B cell (primary cell): ENCODE measurements around the gene PLEKHM3. TPM values are rescaled to one million over a fixed set of nuclear protein-coding genes. Genes with fewer than 3 reads are reported as not detected.

Experiments
- ATAC-seq: fragments of 200-7000 bp; cut with Tn5 transposase; one replicate; pipeline ENCODE4 v1.10.0; 2021; ENCODE audit warnings: low read depth, mild to moderate bottlenecking, moderate number of reproducible peaks, moderate library complexity
- CTCF ChIA-PET: fragments of 350-600 bp; sonication (Branson Sonifier 250); formaldehyde crosslinking; loops from one replicate; lab custom pipeline; 2021; ENCODE audit warnings: antibody characterized with exemption, inconsistent platforms; lab: Charles Lee
- POLR2A ChIA-PET: fragments of 350-600 bp; sonication (Branson Sonifier 250); formaldehyde crosslinking; loops from one replicate; lab custom pipeline; 2021; ENCODE audit warnings: antibody characterized with exemption; lab: Charles Lee
- DNase-seq: peaks from one replicate; pipeline ENCODE4 v3.0.0; 2013
- H2AFZ ChIP-seq: 2 replicates; pipeline ENCODE4 v1.6.1; 2012; ENCODE audit warnings: mild to moderate bottlenecking, low read depth, low read length; ENCODE audit not compliant: insufficient read depth, poor library complexity, severe bottlenecking
- H3K27ac ChIP-seq, 2 donors: 1 replicate in 1 of 2; 2 replicates in 1 of 2; pipeline ENCODE4 v1.5.1; 2012 to 2013; ENCODE audit warnings: low read length in 2 of 2, mild to moderate bottlenecking in 2 of 2, moderate library complexity in 1 of 2
- H3K27me3 ChIP-seq, 4 experiments: fragments of 200-600 bp in 1 of 4; sonication (generic) in 1 of 4; replicated peaks in 1 of 4; 1 replicate in 2 of 4; 2 replicates in 2 of 4; pipeline versions ENCODE4 v1.6.1 to v1.7.0; 2013 to 2016; ENCODE audit warnings: low read length in 3 of 4, mild to moderate bottlenecking in 2 of 4, mixed read lengths in 1 of 4, moderate library complexity in 1 of 4; ENCODE audit not compliant: insufficient read depth in 4 of 4, control insufficient read depth in 3 of 4; ENCODE audit errors: control extremely low read depth in 1 of 4
- H3K36me3 ChIP-seq, 2 experiments: replicated peaks in 1 of 2; 1 replicate in 1 of 2; 2 replicates in 1 of 2; pipeline versions ENCODE4 v1.6.1 to v1.7.1; 2013; ENCODE audit warnings: low read length in 1 of 2; ENCODE audit not compliant: insufficient read depth in 2 of 2, control insufficient read depth in 1 of 2; ENCODE audit errors: control extremely low read depth in 1 of 2, extremely low read depth in 1 of 2
- H3K4me1 ChIP-seq, 2 donors: fragments of 200-600 bp in 1 of 2; sonication (generic) in 1 of 2; 1 replicate in 1 of 2; 2 replicates in 1 of 2; pipeline versions ENCODE4 v1.5.1 to v1.6.1; 2013 to 2017; ENCODE audit warnings: low read length in 2 of 2; ENCODE audit not compliant: control insufficient read depth in 2 of 2, insufficient read depth in 2 of 2
- H3K4me2 ChIP-seq: replicated peaks from 2 replicates; pipeline ENCODE3; 2012; ENCODE audit warnings: mild to moderate bottlenecking, low read depth, low read length; ENCODE audit not compliant: poor library complexity, severe bottlenecking
- H3K4me3 ChIP-seq, 5 experiments: fragments of 200-600 bp in 1 of 5; sonication (generic) in 1 of 5; 1 replicate in 3 of 5; 2 replicates in 2 of 5; pipeline versions ENCODE4 v1.5.1 to v1.7.0; 2011 to 2016; ENCODE audit warnings: low read length in 4 of 5, mild to moderate bottlenecking in 4 of 5, low read depth in 2 of 5, control low read depth in 1 of 5, moderate library complexity in 1 of 5; ENCODE audit not compliant: insufficient read depth in 1 of 5; ENCODE audit errors: control extremely low read depth in 1 of 5, extremely low read depth in 1 of 5
- H3K79me2 ChIP-seq: fragments of 200-600 bp; sonication (generic); one replicate; pipeline ENCODE4 v1.6.0; 2016; ENCODE audit warnings: low read length; ENCODE audit not compliant: control insufficient read depth, insufficient read depth
- H3K9ac ChIP-seq: fragments of 200-600 bp; sonication (generic); 2 replicates; pipeline ENCODE4 v1.6.1; 2017; ENCODE audit warnings: mild to moderate bottlenecking, low read length, moderate library complexity
- H3K9me3 ChIP-seq, 3 donors: one replicate each; pipeline versions ENCODE4 v1.6.1 to v1.7.1; 2013; ENCODE audit warnings: low read length in 2 of 3; ENCODE audit not compliant: control insufficient read depth in 2 of 3, insufficient read depth in 1 of 3; ENCODE audit errors: control extremely low read depth in 1 of 3
- H4K20me1 ChIP-seq: 2 replicates; pipeline ENCODE4 v1.6.0; 2012; ENCODE audit warnings: mild to moderate bottlenecking, low read length; ENCODE audit not compliant: insufficient read depth, control insufficient read depth, poor library complexity, severe bottlenecking
- H3K27ac Mint-ChIP-seq: one replicate; pipeline ENCODE4 v1.8.0; 2021; ENCODE audit warnings: mixed read lengths
- H3K27me3 Mint-ChIP-seq: one replicate; pipeline ENCODE4 v1.8.0; 2021; ENCODE audit warnings: mixed read lengths
- H3K4me1 Mint-ChIP-seq: one replicate; pipeline ENCODE4 v1.8.0; 2021; ENCODE audit warnings: mixed read lengths
- H3K4me3 Mint-ChIP-seq: one replicate; pipeline ENCODE4 v1.8.0; 2021; ENCODE audit warnings: mixed read lengths
- H3K9me3 Mint-ChIP-seq: one replicate; pipeline ENCODE4 v1.8.0; 2022; ENCODE audit warnings: mixed read lengths; ENCODE audit not compliant: insufficient read depth
- EZH2 ChIP-seq: IDR thresholded peaks from 2 replicates; pipeline ENCODE4 v1.6.1; 2012; ENCODE audit warnings: borderline replicate concordance, low read depth, mild to moderate bottlenecking, moderate library complexity, low read length; ENCODE audit not compliant: insufficient read depth, poor library complexity, severe bottlenecking
- WGBS: methylation state at CpG from one replicate; pipeline ENCODE4 v1.1.5; 2013; ENCODE audit warnings: missing lambda C conversion rate; ENCODE audit not compliant: insufficient coverage; 5-methylcytosine and 5-hydroxymethylcytosine counted together
- intact Hi-C: fragments of 100-400 bp; cut with micrococcal nuclease; formaldehyde crosslinking; loops from one replicate; pipeline ENCODE4 v1.10.0; 2022
- polyA plus RNA-seq: library from polyadenylated mRNA; depleted of rRNA; stranded (reverse); fragments of >200 nt; gene quantifications from 2 replicates; pipeline ENCODE4 v1.2.3, GENCODE V29; 2012
- total RNA-seq, 2 donors: library from RNA; stranded (reverse); fragments of 120-200 nt in 1 of 2; gene quantifications; 1 replicate in 1 of 2; 2 replicates in 1 of 2; pipeline versions ENCODE4 v1.2.3 to v1.2.4, GENCODE V29; 2013 to 2022
- TF ChIP-seq, protein P1 (sequence below): fragments of 200-600 bp; IDR thresholded peaks from one replicate; pipeline ENCODE4 v1.8.0; 2022; ENCODE audit warnings: antibody characterized with exemption, mild to moderate bottlenecking

The PLEKHM3 gene
- total and polyA plus RNA-seq, 2 donors (not counting 1 experiment from before 2014, with no cell fraction given) = 4.0 to 17.7 TPM

- Histone ChIP-seq H3K9me3 (no peaks in the 10 kb centered on the region), H4K20me1 (no peaks in the 10 kb centered on the region), H2AFZ (no peak overlapping the region), H3K4me2 (no peak overlapping the region), H3K4me3 (no peak overlapping the region), H3K79me2 (no peaks in the 10 kb centered on the region), H3K27me3 (no peaks in the 10 kb centered on the region), H3K36me3 (peaks cover 0 to 7% of the 10 kb centered on the region in 2 experiments), H3K27ac (no peak overlapping the region), H3K4me1 (no peaks in the 10 kb centered on the region), H3K9ac (no peak overlapping the region)
- TF ChIP-seq, protein P1, sequence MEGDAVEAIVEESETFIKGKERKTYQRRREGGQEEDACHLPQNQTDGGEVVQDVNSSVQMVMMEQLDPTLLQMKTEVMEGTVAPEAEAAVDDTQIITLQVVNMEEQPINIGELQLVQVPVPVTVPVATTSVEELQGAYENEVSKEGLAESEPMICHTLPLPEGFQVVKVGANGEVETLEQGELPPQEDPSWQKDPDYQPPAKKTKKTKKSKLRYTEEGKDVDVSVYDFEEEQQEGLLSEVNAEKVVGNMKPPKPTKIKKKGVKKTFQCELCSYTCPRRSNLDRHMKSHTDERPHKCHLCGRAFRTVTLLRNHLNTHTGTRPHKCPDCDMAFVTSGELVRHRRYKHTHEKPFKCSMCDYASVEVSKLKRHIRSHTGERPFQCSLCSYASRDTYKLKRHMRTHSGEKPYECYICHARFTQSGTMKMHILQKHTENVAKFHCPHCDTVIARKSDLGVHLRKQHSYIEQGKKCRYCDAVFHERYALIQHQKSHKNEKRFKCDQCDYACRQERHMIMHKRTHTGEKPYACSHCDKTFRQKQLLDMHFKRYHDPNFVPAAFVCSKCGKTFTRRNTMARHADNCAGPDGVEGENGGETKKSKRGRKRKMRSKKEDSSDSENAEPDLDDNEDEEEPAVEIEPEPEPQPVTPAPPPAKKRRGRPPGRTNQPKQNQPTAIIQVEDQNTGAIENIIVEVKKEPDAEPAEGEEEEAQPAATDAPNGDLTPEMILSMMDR = no peak
- TF ChIP-seq EZH2 = no peak
- Mint-ChIP-seq H3K4me1 (no peaks in the 10 kb centered on the region), H3K4me3 (no peak overlapping the region), H3K27ac (no peak overlapping the region), H3K9me3 (no peaks in the 10 kb centered on the region), H3K27me3 (no peaks in the 10 kb centered on the region)
- 98% methylated on average over 6 of the region's 8 CpGs for WGBS
- POLR2A ChIA-PET = no interaction called here
- DNase-seq (no peak), ATAC-seq (no peak)
- intact Hi-C loops = no loop called here
- CTCF ChIA-PET = interaction anchor here (0.5 kb wide), 1 partner anchor 159 kb away, joined by 3 read pairs; no protein-coding TSS in a partner anchor
Observed at GRCh38 chr2:207925601-207926000, 99.7 kb downstream of the PLEKHM3 start.

DNA sequence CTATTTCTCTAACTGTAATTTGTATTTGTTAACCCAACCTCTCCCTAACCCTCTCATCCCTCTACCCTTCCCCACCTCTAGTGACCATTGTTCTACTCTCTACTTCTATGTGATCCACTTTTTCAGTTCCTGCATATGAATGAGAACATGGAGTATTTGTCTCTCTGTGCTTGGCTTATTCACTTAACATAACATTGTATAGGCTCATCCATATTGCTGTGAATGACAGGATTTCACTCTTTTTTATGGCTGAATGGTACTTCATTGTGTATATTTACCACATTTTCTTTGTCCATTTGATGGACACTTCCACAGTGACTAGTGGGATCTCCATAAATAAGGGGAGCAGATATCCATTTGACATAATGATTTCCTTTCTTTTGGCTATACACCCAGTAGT lies 103.7 kb downstream of the PLEKHM3 start:
- H3K27ac ChIP-seq = no peak overlapping the region
- intact Hi-C loops = no loop called here
- no peaks in the 10 kb centered on the region for H4K20me1 ChIP-seq
- ATAC-seq (no peak), DNase-seq (no peak)
- Mint-ChIP-seq H3K4me1 (no peaks in the 10 kb centered on the region), H3K9me3 (no peaks in the 10 kb centered on the region), H3K27ac (no peak overlapping the region), H3K4me3 (no peak overlapping the region), H3K27me3 (no peaks in the 10 kb centered on the region)
- no peak overlapping the region for H2AFZ ChIP-seq
- H3K4me2 ChIP-seq = no peak overlapping the region
- TF ChIP-seq, protein P1 = no peak
- TF ChIP-seq EZH2 = no peak
- H3K9me3 ChIP-seq = no peaks in the 10 kb centered on the region
- no peaks in the 10 kb centered on the region for H3K27me3 ChIP-seq
- H3K36me3 ChIP-seq = peaks cover 0 to 11% of the 10 kb centered on the region in 2 experiments
- H3K79me2 ChIP-seq = no peaks in the 10 kb centered on the region
- no peak overlapping the region for H3K4me3 ChIP-seq
- no peaks in the 10 kb centered on the region for H3K4me1 ChIP-seq
- POLR2A ChIA-PET = no interaction called here
- CTCF ChIA-PET = no interaction called here
- no peak overlapping the region for H3K9ac ChIP-seq
